COR-L47 (cell line): ENCODE measurements around the gene TXNDC2.
"Not testable (repeated sequence)": the region's sequence is repeated elsewhere in the genome, so short reads cannot be mapped to it uniquely, and the experiment has no call there.

Experiments
- DNase-seq: peaks from one replicate; lab custom pipeline; 2025; lab: John Stamatoyannopoulos, UW

Gene TXNDC2

DNA sequence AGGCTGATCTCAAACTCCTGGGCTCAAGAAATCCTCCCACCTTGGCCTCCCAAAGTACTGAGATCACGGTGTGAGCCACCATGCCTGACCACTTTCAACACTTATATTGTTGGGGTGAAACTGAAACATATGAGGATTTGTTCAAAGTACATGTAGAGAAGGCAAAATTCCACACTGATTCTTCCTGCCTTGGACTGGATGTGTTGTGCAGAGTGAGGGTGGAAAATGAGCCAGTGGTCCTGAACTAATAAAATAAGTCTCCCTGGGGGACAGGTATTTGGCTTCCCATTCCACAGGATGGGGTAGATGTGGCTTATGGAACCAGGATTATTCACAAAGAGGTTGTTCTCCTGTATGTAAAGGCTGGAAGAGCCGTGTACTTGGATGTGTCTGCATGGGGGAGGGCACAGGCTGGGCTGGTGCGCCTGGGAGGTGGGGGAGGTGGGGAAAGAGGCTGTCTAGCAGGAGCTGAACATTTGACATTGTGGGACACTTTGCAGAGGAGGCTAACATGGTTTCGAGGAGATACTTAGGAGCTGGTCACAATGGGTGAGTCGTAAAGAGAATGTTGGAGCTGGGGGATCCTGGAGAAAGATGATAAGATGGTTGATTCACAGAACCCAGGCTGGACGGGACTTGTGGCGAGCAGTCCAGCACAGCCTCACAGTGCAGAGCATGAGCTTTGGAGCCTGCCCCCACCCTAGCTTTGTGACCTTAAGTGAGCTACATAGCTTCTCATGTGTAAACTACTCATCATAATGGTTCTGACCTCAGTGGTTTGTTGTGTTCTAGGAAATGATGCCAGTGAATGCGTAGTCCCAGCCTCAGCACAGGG lies at the start of gene TXNDC2:
TXNDC2 (plus strand) TSS at position 804 of the 835 bp plus-strand sequence. CDS start 708 bp downstream, outside the sequence.
- DNase-seq = no peak

DNA sequence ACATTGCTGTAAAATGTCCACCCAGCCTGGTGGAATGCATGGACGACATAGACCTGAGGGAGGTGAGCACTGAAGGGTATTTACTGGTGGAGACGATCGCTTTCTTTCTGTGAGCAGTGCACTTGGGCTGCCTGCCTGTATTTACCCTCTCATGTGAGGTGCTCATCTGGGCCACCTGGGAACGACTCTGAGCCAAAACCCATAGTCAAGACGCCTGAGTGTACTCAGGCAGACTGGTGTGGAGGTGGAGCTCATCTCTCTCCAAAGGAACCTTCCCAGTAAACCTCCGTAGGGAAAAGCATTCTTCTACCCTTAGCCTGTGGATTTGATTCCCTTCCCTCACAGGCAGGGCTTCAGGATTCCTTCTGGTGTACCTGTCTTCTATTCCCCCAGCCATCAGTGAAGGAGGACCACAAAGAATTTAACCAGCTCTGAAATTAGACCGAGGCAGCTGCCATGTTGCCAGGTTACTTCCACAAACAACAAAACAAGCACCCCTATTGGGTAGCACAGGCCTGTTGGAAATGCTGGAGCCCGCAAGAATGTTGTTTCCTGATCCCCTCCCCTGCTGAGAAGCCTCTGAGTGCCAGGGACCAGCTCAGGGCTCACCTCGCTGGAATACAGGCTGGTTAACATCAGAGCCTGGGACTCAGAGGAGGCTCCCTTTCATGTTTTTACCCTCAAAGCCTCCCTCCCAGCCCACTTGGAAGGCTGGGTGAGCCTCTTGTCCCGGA lies 47.5 kb upstream of the TXNDC2 start:
- DNase-seq = peak; percentile 76

DNA sequence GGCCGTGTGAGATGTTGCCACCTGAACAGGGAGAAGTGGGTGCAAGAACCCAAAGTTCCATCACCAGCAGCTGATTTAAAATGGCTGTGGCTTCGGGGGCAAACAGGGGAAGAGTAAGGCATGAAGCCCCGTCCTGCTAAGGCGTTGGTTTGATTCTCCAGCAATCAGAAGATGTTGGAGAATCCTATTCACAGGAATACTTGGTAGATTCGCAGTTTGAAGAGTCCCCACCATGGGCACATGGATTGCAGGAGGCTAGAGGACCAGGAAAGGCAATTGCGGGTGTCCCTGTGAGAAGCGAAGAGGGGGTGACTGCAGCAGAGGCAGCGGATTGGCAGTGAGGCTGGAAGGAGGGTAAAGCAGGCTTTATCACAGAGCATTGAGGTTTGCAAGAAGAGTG lies 46.6 kb upstream of the TXNDC2 start:
- no peak for DNase-seq

DNA sequence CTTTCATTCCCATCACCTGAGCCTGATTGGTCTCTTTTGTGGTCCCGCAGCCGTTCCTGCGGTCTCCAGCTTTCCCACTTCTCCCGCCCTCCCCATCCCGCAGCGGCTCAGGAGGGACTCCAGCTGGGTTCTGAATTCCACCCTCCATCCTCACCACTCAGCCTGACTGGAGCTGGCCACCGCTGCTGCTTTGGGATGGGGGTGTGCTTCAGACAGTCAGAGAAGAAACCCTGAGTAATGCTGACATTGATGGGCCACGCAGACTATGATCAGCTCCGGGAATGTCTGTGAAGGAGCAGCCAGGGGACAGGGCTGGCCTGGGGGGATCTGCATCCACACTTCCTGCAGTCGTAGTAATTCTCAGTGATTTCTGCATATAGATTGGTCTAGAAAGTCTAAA lies 45.9 kb upstream of the TXNDC2 start:
- no peak for DNase-seq

DNA sequence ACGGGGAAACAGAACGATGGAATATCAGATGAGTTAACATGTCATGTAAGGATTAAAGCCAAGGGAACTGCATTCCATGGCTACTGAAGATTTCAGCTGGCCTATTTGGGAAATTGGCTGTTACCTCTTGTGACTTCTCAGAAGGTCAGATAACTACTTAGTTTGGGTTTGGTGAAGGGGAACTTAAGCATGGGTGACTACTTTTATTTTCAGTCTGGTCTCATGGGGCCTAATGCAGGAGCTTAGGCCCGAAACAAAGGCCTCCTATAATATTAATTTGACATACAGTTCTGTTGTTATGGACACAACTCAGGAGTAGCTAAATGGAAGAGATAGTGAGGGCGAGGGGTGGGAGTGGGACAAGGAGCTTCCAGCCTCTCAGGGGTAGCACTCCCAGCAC lies 44.0 kb upstream of the TXNDC2 start:
- no peak for DNase-seq

DNA sequence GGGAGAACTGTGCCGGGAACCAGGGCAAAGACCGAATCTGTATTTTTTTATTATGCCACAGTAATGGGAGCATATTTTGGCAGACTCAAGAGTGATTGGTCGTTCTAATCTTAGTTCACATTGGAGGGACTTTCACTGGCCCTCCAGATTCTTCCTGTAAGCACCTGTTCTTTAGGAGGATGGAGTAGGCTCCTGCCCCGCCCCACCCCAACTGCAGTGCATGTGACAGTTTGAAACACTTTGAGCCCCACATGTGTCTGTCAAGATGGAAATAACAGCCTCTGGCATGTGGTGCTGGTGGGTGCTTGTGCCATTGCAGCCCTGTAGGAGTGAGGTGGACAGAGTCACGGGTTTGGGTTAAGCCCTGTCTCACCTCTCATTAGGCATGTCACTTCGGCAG lies 43.3 kb upstream of the TXNDC2 start:
- DNase-seq = no peak

DNA sequence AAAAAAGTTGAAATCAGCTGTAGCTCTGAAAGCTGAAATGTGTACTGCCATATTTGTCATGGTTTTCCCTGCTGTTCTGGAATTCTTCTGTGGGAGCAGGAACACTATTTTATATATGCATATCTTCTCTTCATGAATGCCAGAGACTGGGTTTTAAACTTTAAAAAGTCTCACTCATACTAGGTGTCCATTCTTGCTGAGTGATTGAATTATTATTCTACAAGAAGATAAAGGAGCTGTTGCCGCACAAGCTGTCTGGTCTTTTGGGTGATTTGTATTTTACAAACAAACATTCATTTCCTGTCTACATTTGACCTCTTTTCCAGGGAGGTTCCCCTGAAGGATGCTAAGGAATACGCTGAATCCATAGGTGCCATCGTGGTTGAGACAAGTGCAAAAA lies 40.5 kb upstream of the TXNDC2 start:
- DNase-seq = no peak

DNA sequence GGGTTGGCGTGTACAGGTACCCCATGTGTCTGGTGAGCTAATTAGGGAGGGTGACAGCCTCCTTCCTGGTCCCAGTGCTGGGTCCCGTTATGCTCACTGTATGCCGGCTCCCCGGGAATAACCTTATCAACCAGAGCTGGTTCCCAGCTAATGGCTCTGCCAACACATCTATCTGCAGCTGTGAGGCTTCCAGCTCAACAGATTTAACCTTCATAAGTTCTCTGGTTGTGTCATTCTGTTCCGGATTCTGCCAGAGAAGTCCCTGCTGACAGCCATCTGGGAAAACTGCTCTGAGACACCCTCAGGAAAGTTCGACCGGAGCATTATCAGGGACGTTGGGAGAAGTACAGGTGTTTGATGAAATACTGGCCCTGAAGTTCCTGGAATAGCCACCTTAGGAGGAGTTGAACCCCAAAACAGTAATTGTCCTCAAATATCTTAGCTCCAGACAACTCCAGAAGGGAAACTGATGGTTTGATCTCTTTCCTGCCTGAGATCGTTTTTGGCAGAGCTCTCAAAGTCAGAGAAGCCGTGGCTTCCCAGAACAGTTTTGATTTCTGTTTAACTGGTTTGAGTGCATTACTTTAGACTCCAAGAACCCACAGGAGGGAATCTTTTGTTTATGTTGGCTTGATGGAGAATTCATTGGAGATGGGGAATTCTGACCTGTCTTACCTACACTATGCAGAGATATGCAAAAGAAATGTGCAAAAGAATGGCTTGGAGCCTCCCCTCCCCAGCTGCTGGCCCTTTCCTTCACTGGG lies 39.4 kb upstream of the TXNDC2 start:
- DNase-seq = no peak

DNA sequence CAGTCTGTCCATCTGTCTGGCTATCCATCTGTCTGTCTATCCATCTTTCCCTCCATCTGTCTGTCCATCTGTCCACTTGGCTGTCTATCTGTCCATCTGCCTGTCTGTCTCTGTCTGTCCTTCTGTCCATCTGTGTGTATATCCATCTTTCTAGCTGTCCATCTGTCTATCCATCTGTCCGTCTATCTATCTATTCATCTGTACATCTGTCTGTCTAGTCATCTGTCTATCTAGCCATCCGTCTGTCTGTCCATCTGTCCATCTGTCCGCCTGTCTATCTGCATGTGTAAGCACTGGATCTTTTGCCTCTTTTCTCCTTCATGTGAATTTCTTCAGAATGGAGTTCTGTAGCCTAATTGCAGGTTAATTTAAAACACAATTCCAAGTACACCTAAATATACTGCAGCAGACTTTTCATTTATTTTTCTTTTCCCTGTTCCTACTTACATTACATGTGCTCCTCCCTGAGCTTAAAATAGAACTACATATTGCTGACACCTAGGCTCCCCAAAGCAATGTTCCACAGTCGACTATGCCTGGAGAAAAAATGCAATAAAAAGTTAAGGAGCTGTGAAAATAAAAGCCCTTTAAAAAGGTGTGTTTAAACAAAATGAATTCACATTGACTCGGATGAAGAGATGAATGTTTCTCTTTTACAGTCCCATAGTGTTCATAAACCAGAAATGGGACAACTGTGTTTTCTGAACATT lies 37.4 kb upstream of the TXNDC2 start:
- DNase-seq = no peak

DNA sequence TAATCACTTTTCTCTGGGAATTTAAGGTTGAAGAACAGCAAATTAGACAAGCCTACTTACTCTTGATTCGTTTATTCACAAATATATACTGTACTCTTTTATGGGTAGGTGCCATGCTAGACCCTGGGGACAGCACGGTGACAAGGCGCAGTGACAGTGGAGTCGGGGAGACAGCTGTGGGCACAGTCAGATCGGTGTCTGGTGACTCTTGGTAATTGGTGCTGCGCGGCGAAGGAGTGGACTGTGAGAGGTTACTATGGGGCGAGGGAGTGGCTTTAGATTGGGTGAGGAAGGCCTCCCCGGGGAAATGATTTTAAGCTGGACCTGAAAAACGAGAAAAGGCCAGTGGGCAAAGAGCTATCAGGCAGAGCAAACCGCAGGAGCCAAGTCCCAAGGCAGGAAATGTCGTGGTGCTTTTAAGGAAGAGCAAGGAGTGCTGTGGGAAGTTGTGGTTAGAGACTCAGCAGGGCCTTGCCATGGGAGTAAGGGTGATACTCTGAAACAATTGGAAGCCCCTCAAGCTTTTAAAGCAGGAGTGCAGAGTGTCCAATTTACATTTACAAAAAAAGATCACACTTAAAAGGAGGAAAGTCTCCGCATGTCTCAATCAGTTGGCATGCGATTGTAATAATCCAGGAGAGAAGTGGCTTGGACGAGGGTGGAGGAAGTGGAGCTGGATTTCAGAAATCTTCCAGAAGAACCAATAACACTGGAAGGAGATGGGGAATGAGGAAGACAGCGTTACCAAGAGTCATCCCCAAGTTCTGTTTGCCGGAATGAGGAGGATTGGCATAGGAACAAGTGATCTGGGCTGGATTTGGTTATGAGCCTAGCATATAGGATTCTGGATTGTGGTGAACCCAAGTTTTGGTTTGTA lies 36.1 kb upstream of the TXNDC2 start:
- no peak for DNase-seq

DNA sequence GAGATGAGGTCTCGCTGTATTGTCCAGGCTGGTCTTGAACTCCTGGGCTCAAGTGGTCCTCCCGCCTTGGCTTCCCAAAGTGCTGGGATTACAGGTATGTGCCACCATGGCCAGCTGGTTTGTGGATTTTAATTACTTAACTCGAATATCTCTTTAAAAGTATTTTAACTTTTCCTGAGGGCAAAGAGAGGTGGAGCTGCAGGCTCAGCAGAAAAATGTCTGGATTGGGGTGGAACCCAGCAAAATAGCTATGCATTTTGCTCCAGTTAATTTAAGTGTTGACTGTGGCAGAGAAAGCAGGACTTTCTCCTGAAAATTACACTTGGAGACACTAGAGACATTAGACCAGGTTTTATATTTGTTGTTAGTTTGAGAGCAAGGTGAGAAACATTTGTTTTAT lies 35.5 kb upstream of the TXNDC2 start:
- no peak for DNase-seq

DNA sequence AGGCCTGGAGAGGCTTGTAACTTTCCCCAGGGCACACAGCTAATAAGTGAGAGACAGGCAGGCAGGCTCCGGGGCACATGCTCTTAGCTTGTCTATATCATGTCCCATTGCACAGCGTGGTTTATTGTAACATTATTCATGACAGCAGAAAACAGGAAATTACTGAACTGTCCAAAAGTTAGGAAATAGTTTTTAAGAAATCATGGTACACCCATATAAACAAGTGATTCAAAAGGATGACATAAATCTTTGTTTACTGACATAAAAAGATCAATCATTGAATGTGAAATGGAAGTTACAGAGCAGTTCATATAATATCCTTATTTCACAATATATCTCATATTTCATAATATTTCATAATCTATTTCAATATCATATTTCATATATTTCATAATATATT lies 34.3 kb upstream of the TXNDC2 start:
- DNase-seq = no peak

DNA sequence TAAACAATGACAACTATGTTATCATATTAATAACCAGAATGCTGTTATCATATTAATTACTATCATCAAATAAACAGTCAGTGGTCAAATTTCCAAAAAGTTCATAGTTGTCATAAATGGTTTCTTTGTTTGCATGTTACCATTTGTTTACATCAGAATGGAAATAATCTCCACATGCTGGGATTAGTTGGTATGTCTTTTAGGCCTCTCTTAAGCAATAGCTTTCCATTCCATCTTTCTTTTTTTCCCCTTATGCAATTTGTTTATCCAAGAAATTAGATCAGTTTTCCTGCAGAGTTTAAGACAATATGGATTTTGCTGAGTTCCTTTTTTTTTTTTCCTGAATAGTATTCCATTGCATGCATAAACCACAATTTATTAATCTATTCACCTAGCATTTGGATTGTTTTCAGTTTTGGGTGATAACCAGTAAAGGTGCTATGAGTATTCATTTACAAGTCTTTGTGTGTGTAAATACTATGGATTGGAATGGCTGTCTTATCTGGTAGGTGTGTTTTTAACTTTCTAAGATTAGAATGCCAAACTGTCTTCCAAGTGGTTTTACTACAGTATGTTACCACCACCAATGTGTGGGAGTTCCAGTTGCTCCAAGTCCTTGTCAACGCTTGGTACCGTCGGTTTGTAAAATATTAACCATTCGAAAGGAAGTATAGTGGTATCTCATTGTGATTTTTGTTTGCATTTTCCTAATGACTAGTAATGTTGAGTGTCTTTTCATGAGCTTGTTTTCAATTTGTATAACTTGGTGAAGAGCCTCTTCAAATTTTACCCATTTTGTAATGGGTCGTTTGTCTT lies 33.3 kb upstream of the TXNDC2 start:
- DNase-seq = no peak

DNA sequence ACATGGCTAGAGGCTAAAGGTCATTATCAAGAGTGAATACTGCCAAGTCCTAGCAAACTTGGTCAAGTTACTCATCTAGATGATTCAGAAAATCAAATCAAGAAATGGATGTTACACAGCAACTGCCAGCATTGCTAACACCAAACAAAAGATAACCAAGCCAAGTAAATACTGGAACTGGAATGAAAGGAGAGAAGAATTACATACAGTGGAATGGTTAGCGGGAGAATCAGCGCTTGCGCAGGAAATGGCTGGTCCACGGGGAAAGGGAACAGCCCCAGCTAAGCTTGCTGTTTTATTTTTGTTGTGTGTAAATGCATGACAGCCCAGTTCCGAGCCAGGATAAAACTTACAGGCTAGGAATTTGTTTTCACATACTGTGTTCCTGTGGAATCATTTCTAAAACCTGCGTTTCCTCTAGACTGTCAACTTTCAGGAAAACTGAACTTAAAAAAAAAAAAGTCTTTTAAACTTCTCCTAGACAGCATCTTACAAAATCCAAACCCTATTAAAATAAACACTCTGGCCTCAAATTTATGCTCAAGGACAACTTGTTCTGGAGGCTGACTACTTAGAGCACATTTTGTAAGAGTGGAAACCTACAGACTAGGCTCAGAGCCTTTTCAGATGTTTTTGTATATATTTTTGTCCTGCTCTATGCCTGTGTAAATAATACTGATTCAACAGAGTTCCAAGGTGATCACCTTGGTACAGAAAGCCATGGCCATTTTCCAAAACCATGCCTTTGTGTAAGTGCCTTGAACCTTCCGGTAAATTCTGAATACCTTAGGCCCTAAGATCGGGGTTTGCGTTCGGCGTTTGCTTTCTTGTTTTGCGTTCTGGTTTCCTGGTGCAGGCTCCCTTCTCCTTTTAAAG lies 30.7 kb upstream of the TXNDC2 start:
- DNase-seq = no peak

DNA sequence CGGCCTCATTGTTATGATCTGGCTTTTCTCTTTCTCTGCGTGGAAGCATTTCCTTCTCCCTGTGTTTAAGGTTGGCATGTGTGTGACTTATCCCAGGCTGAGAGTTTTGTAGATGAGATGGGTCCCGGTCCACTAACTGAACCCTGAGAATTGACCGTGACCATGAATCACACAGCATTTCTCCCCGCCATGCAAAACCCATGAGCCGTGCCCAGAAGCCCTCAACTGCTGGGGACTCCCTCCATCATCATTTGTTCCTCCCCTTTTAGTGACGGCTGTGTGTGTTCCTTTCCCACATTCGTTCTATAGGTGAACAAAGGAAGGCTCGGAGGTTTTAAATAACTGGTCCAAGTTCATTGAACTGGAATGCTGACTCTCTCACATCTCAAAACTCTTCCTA lies 30.1 kb upstream of the TXNDC2 start:
- no peak for DNase-seq

DNA sequence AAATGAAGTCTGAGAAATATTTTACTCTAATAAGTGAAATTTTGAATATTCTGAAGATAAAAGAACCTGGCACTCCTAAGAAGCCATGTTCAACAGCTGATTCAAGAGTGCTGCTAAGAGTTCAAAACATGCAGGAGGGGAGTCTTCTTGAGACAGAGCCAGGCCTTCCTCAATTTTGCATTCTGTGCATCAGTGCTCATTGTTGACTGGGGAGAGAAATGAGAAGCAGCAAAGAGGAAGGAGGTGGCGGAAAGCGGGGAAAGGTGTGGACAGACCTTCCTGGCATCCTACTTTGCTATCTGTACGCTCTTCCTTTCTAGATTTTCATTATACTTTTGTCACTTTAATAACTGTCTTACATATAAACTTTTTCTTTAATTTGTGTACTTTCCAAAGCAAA lies 29.7 kb upstream of the TXNDC2 start:
- DNase-seq = no peak

DNA sequence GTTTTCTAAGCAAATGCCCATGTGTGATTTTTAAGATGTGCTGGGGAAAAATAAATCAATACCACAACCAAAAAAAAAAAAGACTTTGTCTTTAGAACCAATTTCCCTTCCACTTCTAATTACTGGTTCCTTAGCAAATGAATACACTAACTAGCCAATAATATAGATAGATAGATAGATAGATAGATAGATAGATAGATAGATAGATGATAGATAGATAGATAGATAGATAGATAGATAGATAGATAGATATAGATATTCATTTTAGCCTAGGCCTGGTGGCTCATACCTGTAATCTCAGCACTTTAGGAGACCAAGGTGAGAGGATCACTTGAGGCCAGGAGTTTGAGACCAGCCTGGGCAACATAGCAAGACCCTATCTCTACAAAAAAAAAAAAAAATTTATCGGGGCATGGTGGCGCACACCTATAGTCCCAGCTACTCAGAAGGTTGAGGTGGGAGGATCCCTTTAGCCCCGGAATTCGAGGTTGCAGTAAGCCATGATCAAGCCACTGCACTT lies 28.2 kb upstream of the TXNDC2 start:
- DNase-seq = not testable (repeated sequence)

DNA sequence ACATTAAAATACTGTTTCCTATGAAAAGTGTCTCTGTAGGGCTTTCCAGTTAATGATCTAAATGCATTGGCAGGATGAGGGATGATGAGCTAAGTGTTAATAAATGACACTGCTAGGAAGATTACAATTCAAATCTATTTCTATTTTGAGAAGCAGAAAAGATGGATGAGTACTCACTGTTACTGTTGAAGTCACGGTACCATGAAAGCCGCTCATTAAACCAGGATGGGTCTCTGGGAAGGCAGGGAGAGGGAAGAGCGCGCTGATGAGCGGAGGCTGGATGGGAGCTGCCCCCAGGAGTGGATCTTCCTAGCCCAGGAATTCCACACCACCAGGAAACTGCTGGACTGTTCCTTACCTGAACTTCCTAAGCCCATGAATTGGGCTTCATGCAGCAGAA lies 27.1 kb upstream of the TXNDC2 start:
- DNase-seq = no peak

DNA sequence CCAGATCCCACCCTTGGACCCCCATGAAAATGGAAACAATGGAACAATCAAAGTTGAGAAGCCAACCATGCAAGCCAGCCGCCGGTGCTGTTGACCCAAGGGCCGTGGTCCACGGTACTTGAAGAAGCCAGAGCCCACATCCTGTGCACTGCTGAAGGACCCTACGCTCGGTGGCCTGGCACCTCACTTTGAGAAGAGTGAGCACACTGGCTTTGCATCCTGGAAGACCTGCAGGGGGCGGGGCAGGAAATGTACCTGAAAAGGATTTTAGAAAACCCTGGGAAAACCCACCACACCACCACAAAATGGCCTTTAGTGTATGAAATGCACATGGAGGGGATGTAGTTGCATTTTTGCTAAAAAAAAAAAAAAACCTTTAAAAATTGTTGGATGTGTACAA lies 26.5 kb upstream of the TXNDC2 start:
- DNase-seq = no peak
